ENCODE data around the gene RCSD1.

GRCh38 chr1:167751676-167752075 is 121.6 kb downstream of the RCSD1 start:
- TF ChIP-seq CTCF (IDR thresholded peaks at IDR 0.05; ENCODE audit: low read length) (no peak), EZH2 (IDR thresholded peaks at IDR 0.05; ENCODE audit: borderline replicate concordance, low read length) (no peak)

All from OCI-LY1 (cell line).